ENCODE measurements around the gene HUS1.

HUS1 gene

GRCh38 chr7:47915616-47915976 is 63.8 kb downstream of the HUS1 start:
- DNase-seq = no peak

DNA sequence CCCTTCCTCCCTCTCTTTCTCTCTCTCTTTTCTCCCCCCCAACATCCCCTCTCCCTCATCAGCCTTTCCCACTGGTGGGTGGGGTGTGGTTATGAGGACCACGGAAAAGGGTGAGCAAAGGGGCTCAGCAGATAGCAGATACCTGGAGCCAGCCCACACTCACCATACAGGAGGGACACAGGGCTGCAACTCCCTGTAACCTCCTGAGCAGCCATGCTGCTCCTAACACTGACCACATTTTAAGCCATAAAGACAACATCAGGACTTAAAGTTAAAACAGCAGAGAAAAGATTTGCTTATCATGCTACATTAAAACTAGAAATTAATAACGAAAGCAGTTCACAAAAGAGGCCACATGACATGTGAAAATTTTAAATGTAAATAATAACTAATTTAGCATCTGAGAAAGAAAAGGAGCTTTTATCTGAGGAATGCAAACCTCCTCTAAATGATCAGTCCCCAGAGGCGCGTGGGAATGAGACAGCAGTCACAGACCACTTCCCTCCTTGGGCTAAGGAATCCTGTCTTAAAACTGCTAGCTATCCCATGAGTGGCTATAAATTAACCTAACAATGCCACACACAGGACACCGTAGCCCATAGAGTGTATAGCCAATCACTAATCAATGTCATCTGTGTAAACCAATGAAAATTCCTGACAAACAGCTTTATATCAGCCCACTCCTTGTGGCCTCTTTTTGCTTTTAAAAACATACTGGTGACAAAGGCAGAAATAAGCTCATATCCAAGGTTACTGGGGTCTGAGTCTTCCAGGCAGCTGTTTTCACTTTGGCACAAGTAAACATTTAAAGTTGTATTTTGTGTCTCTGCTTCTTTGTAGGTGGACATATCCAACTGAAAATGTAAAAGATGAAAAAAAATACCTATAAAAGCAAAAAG is 64.4 kb downstream of the HUS1 start:
- no peak for DNase-seq

Measured in NCI-H2171 treated with DMSO at 0.1 percent for 48 hours (cell line).